Measurements from ENCODE around the gene NME8. TPM values are rescaled to one million over a fixed set of nuclear protein-coding genes. Genes with fewer than 3 reads are reported as not detected.

Gene NME8
- total RNA-seq, 1 donor from 2014 or later, result not detected

DNA sequence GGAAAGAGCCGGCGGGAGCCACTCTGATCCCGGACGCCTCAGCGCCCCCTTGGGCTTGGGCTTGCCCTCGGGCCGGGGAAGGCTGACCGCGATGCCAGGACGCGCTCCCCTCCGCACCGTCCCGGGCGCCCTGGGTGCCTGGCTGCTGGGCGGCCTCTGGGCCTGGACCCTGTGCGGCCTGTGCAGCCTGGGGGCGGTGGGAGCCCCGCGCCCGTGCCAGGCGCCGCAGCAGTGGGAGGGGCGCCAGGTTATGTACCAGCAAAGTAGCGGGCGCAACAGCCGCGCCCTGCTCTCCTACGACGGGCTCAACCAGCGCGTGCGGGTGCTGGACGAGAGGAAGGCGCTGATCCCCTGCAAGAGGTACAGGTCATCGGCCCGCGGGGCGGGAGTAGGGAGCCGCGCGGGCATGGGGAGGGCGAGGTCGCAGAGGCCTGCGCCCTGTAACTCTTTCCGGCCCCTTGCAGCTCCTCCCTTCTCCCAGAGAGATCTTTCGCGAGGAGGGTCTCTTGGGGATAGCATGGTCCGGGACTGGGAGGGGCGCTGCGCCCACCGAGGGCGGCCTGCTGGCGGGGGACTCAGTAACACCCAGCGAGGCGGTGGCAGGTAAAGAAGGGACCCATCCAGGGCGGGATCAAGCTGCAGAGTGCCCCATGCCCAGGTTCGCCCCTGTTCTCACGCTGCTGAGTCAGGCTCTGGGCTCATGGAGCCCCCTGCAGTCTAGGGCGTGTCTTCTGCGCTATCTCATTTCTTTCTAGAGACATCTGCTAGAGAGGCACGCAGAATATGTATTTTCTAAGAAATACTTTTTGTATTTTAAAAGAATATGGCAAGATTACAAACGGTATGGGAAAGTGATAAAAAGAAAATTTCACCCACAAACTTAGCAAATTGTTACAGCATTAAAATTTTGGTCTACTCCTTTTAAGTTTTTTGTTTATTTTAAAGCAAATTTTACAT is 72.7 kb downstream of the NME8 start:
- peak; percentile 38 for DNase-seq (ENCODE audit: low read depth)

DNA sequence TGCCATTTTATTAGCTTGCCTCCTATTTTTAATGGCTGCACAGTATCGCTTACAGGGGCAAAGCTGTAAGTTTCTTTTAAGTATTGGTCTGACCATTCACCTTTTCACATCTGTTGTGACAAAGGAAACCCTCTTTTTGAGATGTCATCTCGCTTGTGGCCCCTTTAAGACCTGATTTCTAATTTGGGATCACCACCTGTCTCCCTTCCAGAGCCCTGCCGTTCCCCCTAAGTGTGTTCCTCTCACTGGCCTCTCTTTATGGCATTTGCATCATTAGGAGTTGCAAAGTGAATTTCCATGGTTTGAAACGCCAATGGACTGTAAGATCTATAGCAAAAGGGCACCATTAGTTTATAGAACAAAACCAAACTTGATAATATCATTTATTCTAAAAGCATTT is 73.5 kb downstream of the NME8 start:
- H3K4me3 Mint-ChIP-seq (ENCODE audit: unreplicated experiment), result peak overlapping the region; percentile 91
- H3K36me3 Mint-ChIP-seq (ENCODE audit: low read depth, unreplicated experiment), result peaks cover 2% of the 10 kb centered on the region
- H3K79me2 ChIP-seq (ENCODE audit: insufficient read depth, low read length), result peaks cover 28% of the 10 kb centered on the region
- H3K9me3 Mint-ChIP-seq (ENCODE audit: unreplicated experiment), result peaks cover 6% of the 10 kb centered on the region
- H2AFZ ChIP-seq (ENCODE audit: low read depth, low read length), result no peak overlapping the region
- H3K4me1 ChIP-seq (ENCODE audit: insufficient read depth, low read length), result peaks cover 10% of the 10 kb centered on the region
- peaks cover 17% of the 10 kb centered on the region for H3K27me3 ChIP-seq (ENCODE audit: insufficient read depth, low read length)
- FAIRE-seq, result no peak
- DNase-seq (ENCODE audit: low read depth), result no peak
- H3K4me2 ChIP-seq (ENCODE audit: low read length), result peak overlapping the region; percentile 93
- peak overlapping the region; percentile 13 for H3K9ac ChIP-seq (ENCODE audit: low read length)
- peak overlapping the region; percentile 66 for H3K4me3 ChIP-seq (ENCODE audit: insufficient read depth, low read depth, low read length)
- H4K20me1 ChIP-seq (ENCODE audit: insufficient read depth, low read length), result no peaks in the 10 kb centered on the region
- peaks cover 27% of the 10 kb centered on the region for H3K27me3 Mint-ChIP-seq (ENCODE audit: low read depth, unreplicated experiment)
- no peak overlapping the region for H3K27ac Mint-ChIP-seq (ENCODE audit: unreplicated experiment)
- no peaks in the 10 kb centered on the region for H3K9me3 ChIP-seq (ENCODE audit: insufficient read depth, low read depth, low read length)
- H3K36me3 ChIP-seq (ENCODE audit: insufficient read depth, low read length), result no peaks in the 10 kb centered on the region
- no peak for TF ChIP-seq EZH2 (IDR thresholded peaks at IDR 0.05; ENCODE audit: insufficient read depth, low read length)
- TF ChIP-seq, protein P1, sequence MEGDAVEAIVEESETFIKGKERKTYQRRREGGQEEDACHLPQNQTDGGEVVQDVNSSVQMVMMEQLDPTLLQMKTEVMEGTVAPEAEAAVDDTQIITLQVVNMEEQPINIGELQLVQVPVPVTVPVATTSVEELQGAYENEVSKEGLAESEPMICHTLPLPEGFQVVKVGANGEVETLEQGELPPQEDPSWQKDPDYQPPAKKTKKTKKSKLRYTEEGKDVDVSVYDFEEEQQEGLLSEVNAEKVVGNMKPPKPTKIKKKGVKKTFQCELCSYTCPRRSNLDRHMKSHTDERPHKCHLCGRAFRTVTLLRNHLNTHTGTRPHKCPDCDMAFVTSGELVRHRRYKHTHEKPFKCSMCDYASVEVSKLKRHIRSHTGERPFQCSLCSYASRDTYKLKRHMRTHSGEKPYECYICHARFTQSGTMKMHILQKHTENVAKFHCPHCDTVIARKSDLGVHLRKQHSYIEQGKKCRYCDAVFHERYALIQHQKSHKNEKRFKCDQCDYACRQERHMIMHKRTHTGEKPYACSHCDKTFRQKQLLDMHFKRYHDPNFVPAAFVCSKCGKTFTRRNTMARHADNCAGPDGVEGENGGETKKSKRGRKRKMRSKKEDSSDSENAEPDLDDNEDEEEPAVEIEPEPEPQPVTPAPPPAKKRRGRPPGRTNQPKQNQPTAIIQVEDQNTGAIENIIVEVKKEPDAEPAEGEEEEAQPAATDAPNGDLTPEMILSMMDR (IDR thresholded peaks at IDR 0.05; ENCODE audit: insufficient read depth, low read depth, low read length), result no peak
- H3K27ac ChIP-seq (ENCODE audit: low read depth, low read length), result no peak overlapping the region
- H3K4me1 Mint-ChIP-seq (ENCODE audit: low read depth, unreplicated experiment), result peaks cover 4% of the 10 kb centered on the region

More for the DNA sequence above, 72.7 kb downstream of the NME8 start:
- Histone ChIP-seq H3K36me3 (ENCODE audit: insufficient read depth, low read length) (no peaks in the 10 kb centered on the region), H3K27me3 (ENCODE audit: insufficient read depth, low read length) (peaks cover 17% of the 10 kb centered on the region), H3K9ac (ENCODE audit: low read length) (peak overlapping the region; percentile 84), H3K79me2 (ENCODE audit: insufficient read depth, low read length) (peaks cover 23% of the 10 kb centered on the region), H4K20me1 (ENCODE audit: insufficient read depth, low read length) (no peaks in the 10 kb centered on the region), H3K4me1 (ENCODE audit: insufficient read depth, low read length) (peaks cover 17% of the 10 kb centered on the region), H3K27ac (ENCODE audit: low read depth, low read length) (peak overlapping the region; percentile 61), H3K4me3 (ENCODE audit: insufficient read depth, low read depth, low read length) (peak overlapping the region; percentile 66), H2AFZ (ENCODE audit: low read depth, low read length) (peak overlapping the region; percentile 84), H3K4me2 (ENCODE audit: low read length) (peak overlapping the region; percentile 93), H3K9me3 (ENCODE audit: insufficient read depth, low read depth, low read length) (no peaks in the 10 kb centered on the region)
- peaks cover 29% of the 10 kb centered on the region for H3K27me3 Mint-ChIP-seq (ENCODE audit: low read depth, unreplicated experiment)
- H3K4me3 Mint-ChIP-seq (ENCODE audit: unreplicated experiment), result peak overlapping the region; percentile 93
- H3K27ac Mint-ChIP-seq (ENCODE audit: unreplicated experiment), result peak overlapping the region; percentile 44
- peaks cover 2% of the 10 kb centered on the region for H3K36me3 Mint-ChIP-seq (ENCODE audit: low read depth, unreplicated experiment)
- TF ChIP-seq, protein P1 (IDR thresholded peaks at IDR 0.05; ENCODE audit: insufficient read depth, low read depth, low read length), result no peak
- TF ChIP-seq EZH2 (IDR thresholded peaks at IDR 0.05; ENCODE audit: insufficient read depth, low read length), result no peak
- peaks cover 4% of the 10 kb centered on the region for H3K4me1 Mint-ChIP-seq (ENCODE audit: low read depth, unreplicated experiment)
- H3K9me3 Mint-ChIP-seq (ENCODE audit: unreplicated experiment), result peaks cover 6% of the 10 kb centered on the region
- FAIRE-seq, result no peak
